SK-N-SH treated with all-trans-retinoic acid at 6 μM for 48 hours (cell line): ENCODE data around the gene ANKRD34B.

ENCODE experiments used
- ATAC-seq: fragments of 200-7000 bp; cut with Tn5 transposase; 3 replicates; pipeline ENCODE4 v1.9.1; 2020; ENCODE audit warnings: mild to moderate bottlenecking, moderate library complexity
- ARNTL ChIP-seq: fragments of 450-650 bp; formaldehyde crosslinking; IDR thresholded peaks from 2 replicates; pipeline ENCODE4 v1.5.0; 2020; ENCODE audit warnings: low read depth, mild to moderate bottlenecking, moderate library complexity, borderline replicate concordance
- BACH2 ChIP-seq: fragments of 250-450 bp; sonication (Bioruptor Pico); IDR thresholded peaks from 2 replicates; pipeline ENCODE4 v1.9.0; 2021; ENCODE audit warnings: mild to moderate bottlenecking, borderline replicate concordance
- CSDC2 ChIP-seq: fragments of 250-450 bp; sonication (Bioruptor Pico); IDR thresholded peaks from 2 replicates; pipeline ENCODE4 v1.5.0; 2020; ENCODE audit warnings: mild to moderate bottlenecking, moderate library complexity
- ESRRG ChIP-seq: fragments of 250-450 bp; sonication (Bioruptor Pico); IDR thresholded peaks from 2 replicates; pipeline ENCODE4 v1.6.1; 2021; ENCODE audit warnings: mild to moderate bottlenecking
- GLIS3 ChIP-seq: fragments of 250-450 bp; sonication (Bioruptor Pico); IDR thresholded peaks from 2 replicates; pipeline ENCODE4 v1.5.0; 2020; ENCODE audit warnings: mild to moderate bottlenecking, moderate library complexity
- ISL1 ChIP-seq: fragments of 250-450 bp; sonication (Bioruptor Pico); IDR thresholded peaks from 2 replicates; pipeline ENCODE4 v2.1.2; 2022; ENCODE audit warnings: mild to moderate bottlenecking, moderate library complexity
- RARB ChIP-seq: fragments of 250-450 bp; sonication (Bioruptor Pico); IDR thresholded peaks from 2 replicates; pipeline ENCODE4 v1.8.0; 2021; ENCODE audit warnings: mild to moderate bottlenecking, moderate library complexity
- SNAI2 ChIP-seq: fragments of 250-450 bp; sonication (Bioruptor Pico); IDR thresholded peaks from 2 replicates; pipeline ENCODE4 v1.5.0; 2020; ENCODE audit warnings: mild to moderate bottlenecking, moderate library complexity
- TCF4 ChIP-seq: fragments of 250-450 bp; sonication (Bioruptor Pico); IDR thresholded peaks from 2 replicates; pipeline ENCODE4 v1.8.0; 2021; ENCODE audit warnings: mild to moderate bottlenecking, moderate library complexity, borderline replicate concordance
- TOX ChIP-seq: fragments of 250-450 bp; sonication (Bioruptor Pico); IDR thresholded peaks from 2 replicates; pipeline ENCODE4 v1.8.0; 2021; ENCODE audit warnings: mild to moderate bottlenecking, moderate library complexity, borderline replicate concordance
- ZC3H10 ChIP-seq: fragments of 250-450 bp; sonication (Bioruptor Pico); IDR thresholded peaks from 2 replicates; pipeline ENCODE4 v1.5.1; 2021; ENCODE audit warnings: mild to moderate bottlenecking, moderate library complexity
- ZFP3 ChIP-seq: fragments of 250-450 bp; sonication (Bioruptor Pico); IDR thresholded peaks from 2 replicates; pipeline ENCODE4 v1.5.0; 2020; ENCODE audit warnings: mild to moderate bottlenecking, moderate library complexity
- ZFP30 ChIP-seq: fragments of 450-650 bp; formaldehyde crosslinking; IDR thresholded peaks from 2 replicates; pipeline ENCODE4 v1.5.0; 2022; ENCODE audit warnings: mild to moderate bottlenecking, moderate library complexity
- ZNF565 ChIP-seq: fragments of 450-650 bp; formaldehyde crosslinking; conservative IDR thresholded peaks from 2 replicates; pipeline ENCODE4 v1.5.0; 2020; ENCODE audit warnings: low read depth, mild to moderate bottlenecking, moderate library complexity
- ZNF70 ChIP-seq: fragments of 450-650 bp; formaldehyde crosslinking; IDR thresholded peaks from 2 replicates; pipeline ENCODE4 v1.5.0; 2020; ENCODE audit warnings: mild to moderate bottlenecking, moderate library complexity
- ZNF8 ChIP-seq: fragments of 450-650 bp; formaldehyde crosslinking; IDR thresholded peaks from 2 replicates; pipeline ENCODE4 v1.5.0; 2020; ENCODE audit warnings: mild to moderate bottlenecking, moderate library complexity
- TF ChIP-seq, protein P1 (sequence below): fragments of 250-450 bp; sonication (Bioruptor Pico); IDR thresholded peaks from 2 replicates; pipeline ENCODE4 v1.5.1; 2021; ENCODE audit warnings: mild to moderate bottlenecking, moderate library complexity
- TF ChIP-seq, protein P2 (sequence below): fragments of 250-450 bp; sonication (Bioruptor Pico); IDR thresholded peaks from 2 replicates; pipeline ENCODE4 v1.5.1; 2020; ENCODE audit warnings: low read depth, mild to moderate bottlenecking, moderate library complexity
- TF ChIP-seq, protein P3 (sequence below): fragments of 250-450 bp; sonication (Bioruptor Pico); IDR thresholded peaks from 2 replicates; pipeline ENCODE4 v1.5.0; 2020; ENCODE audit warnings: mild to moderate bottlenecking, moderate library complexity
- TF ChIP-seq, protein P4 (sequence below): fragments of 250-450 bp; sonication (Bioruptor Pico); IDR thresholded peaks from 2 replicates; pipeline ENCODE4 v1.8.0; 2021; ENCODE audit warnings: low read depth, mild to moderate bottlenecking, moderate library complexity, borderline replicate concordance

The ANKRD34B gene

DNA sequence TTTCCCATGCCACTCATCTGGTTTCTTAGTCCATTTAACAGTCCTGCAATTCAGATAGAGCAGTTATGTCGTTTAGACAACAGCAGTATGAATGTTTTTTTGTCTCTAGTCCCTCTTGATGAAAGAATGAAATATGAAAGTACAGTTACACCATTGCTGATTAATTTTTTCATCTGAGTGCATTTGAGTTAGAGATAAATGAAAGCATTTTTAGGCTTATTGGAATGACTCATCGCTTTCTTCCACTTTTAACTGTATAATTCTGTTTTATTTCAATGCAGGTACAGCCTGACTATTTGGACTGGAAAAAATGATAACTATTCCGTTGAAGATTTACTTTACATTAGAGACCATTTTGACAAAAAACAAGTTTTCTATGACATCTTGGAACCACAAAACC is 28.7 kb downstream of the ANKRD34B start:
- no peak for TF ChIP-seq SNAI2 (CRISPR knock-in tag)
- no peak for TF ChIP-seq GLIS3 (CRISPR knock-in tag)
- no peak for TF ChIP-seq ZNF565 (CRISPR knock-in tag)
- TF ChIP-seq ZC3H10 (CRISPR knock-in tag), result 0 out of 2 replicates have a peak, but pooled peaks have one; percentile 58
- TF ChIP-seq, protein P1, sequence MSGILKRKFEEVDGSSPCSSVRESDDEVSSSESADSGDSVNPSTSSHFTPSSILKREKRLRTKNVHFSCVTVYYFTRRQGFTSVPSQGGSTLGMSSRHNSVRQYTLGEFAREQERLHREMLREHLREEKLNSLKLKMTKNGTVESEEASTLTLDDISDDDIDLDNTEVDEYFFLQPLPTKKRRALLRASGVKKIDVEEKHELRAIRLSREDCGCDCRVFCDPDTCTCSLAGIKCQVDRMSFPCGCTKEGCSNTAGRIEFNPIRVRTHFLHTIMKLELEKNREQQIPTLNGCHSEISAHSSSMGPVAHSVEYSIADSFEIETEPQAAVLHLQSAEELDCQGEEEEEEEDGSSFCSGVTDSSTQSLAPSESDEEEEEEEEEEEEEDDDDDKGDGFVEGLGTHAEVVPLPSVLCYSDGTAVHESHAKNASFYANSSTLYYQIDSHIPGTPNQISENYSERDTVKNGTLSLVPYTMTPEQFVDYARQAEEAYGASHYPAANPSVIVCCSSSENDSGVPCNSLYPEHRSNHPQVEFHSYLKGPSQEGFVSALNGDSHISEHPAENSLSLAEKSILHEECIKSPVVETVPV (CRISPR knock-in tag), result 0 out of 2 replicates have a peak, but pooled peaks have one; percentile 38
- TF ChIP-seq, protein P2, sequence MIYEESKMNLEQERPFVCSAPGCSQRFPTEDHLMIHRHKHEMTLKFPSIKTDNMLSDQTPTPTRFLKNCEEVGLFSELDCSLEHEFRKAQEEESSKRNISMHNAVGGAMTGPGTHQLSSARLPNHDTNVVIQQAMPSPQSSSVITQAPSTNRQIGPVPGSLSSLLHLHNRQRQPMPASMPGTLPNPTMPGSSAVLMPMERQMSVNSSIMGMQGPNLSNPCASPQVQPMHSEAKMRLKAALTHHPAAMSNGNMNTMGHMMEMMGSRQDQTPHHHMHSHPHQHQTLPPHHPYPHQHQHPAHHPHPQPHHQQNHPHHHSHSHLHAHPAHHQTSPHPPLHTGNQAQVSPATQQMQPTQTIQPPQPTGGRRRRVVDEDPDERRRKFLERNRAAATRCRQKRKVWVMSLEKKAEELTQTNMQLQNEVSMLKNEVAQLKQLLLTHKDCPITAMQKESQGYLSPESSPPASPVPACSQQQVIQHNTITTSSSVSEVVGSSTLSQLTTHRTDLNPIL (CRISPR knock-in tag), result 0 out of 2 replicates have a peak, but pooled peaks have one; percentile 43
- peak; percentile 94 for TF ChIP-seq ISL1 (CRISPR knock-in tag)
- no peak for TF ChIP-seq TOX (CRISPR knock-in tag)
- TF ChIP-seq ESRRG (CRISPR knock-in tag), result 0 out of 2 replicates have a peak, but pooled peaks have one; percentile 21
- TF ChIP-seq RARB (CRISPR knock-in tag), result no peak
- TF ChIP-seq ZFP3 (CRISPR knock-in tag), result no peak
- peak; percentile 74 for ATAC-seq

DNA sequence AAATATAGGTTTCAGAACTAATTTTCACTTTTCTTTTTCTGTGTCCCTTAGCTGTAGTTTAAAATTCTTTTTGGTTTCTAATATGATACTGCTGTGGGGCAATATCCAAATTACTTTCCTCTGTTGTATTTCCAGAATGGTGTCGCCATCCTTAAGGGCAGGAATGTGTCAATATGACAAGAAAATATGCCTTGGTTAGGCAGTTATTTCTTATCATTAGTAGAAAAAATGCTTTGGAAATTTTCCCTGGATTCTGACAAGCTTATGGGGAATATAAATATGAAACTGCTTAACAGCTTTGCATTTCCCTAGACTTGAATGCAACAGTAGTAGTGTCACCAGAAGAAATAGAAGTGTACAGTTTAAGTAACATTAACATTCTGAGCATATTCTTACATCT is 29.4 kb downstream of the ANKRD34B start:
- TF ChIP-seq ISL1 (CRISPR knock-in tag), result peak; percentile 39; the same call in 1 of the 2 replicates
- TF ChIP-seq ARNTL (CRISPR knock-in tag), result no peak
- peak; percentile 50 for ATAC-seq

DNA sequence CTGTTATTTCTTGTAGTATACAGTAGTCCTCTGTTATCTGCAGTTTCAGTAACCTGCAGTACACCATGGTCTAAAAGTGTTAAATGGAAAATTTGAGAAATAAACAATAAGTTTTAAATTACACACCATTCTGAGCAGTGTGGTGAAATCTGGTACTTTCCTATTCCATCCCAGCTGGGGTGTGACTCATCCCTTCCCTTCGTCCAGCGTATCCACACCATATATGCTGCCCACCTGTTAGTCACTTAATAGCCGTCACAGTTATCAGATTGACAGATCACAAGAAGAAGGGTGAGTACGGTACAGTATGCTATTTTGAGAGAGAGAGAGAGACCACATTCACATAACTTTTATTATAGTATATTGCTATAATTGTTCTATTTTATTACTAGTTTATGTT is 53.3 kb downstream of the ANKRD34B start:
- TF ChIP-seq CSDC2 (no peak), ISL1 (CRISPR knock-in tag) (no peak), ZNF70 (CRISPR knock-in tag) (no peak), ZC3H10 (CRISPR knock-in tag) (no peak), ZNF8 (CRISPR knock-in tag) (no peak), ZFP30 (no peak), RARB (CRISPR knock-in tag) (no peak), TOX (CRISPR knock-in tag) (no peak), ZNF565 (CRISPR knock-in tag) (no peak), TCF4 (CRISPR knock-in tag) (no peak), BACH2 (CRISPR knock-in tag) (no peak), SNAI2 (CRISPR knock-in tag) (no peak), ARNTL (CRISPR knock-in tag) (no peak), ZFP3 (CRISPR knock-in tag) (no peak)
- TF ChIP-seq, protein P3, sequence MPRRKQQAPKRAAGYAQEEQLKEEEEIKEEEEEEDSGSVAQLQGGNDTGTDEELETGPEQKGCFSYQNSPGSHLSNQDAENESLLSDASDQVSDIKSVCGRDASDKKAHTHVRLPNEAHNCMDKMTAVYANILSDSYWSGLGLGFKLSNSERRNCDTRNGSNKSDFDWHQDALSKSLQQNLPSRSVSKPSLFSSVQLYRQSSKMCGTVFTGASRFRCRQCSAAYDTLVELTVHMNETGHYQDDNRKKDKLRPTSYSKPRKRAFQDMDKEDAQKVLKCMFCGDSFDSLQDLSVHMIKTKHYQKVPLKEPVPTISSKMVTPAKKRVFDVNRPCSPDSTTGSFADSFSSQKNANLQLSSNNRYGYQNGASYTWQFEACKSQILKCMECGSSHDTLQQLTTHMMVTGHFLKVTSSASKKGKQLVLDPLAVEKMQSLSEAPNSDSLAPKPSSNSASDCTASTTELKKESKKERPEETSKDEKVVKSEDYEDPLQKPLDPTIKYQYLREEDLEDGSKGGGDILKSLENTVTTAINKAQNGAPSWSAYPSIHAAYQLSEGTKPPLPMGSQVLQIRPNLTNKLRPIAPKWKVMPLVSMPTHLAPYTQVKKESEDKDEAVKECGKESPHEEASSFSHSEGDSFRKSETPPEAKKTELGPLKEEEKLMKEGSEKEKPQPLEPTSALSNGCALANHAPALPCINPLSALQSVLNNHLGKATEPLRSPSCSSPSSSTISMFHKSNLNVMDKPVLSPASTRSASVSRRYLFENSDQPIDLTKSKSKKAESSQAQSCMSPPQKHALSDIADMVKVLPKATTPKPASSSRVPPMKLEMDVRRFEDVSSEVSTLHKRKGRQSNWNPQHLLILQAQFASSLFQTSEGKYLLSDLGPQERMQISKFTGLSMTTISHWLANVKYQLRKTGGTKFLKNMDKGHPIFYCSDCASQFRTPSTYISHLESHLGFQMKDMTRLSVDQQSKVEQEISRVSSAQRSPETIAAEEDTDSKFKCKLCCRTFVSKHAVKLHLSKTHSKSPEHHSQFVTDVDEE (CRISPR knock-in tag), result no peak
- TF ChIP-seq, protein P2 (CRISPR knock-in tag), result no peak
- TF ChIP-seq, protein P4, sequence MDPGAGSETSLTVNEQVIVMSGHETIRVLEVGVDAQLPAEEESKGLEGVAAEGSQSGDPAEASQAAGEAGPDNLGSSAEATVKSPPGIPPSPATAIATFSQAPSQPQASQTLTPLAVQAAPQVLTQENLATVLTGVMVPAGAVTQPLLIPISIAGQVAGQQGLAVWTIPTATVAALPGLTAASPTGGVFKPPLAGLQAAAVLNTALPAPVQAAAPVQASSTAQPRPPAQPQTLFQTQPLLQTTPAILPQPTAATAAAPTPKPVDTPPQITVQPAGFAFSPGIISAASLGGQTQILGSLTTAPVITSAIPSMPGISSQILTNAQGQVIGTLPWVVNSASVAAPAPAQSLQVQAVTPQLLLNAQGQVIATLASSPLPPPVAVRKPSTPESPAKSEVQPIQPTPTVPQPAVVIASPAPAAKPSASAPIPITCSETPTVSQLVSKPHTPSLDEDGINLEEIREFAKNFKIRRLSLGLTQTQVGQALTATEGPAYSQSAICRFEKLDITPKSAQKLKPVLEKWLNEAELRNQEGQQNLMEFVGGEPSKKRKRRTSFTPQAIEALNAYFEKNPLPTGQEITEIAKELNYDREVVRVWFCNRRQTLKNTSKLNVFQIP (CRISPR knock-in tag), result no peak
- ATAC-seq, result peak; percentile 96
